Ishikawa (cell line): ENCODE data around the gene SGK1.

ENCODE experiments used
- EP300 ChIP-seq: IDR thresholded peaks from 2 replicates; pipeline ENCODE4 v1.6.1; 2012; ENCODE audit warnings: borderline replicate concordance
- MAX ChIP-seq: IDR thresholded peaks from 2 replicates; pipeline ENCODE4 v1.6.1; 2012
- TAF1 ChIP-seq: IDR thresholded peaks from 2 replicates; pipeline ENCODE4 v1.6.1; 2012; ENCODE audit warnings: low read depth, mild to moderate bottlenecking
- YY1 ChIP-seq: IDR thresholded peaks from 2 replicates; pipeline ENCODE4 v1.6.1; 2012; ENCODE audit warnings: low read depth

DNA sequence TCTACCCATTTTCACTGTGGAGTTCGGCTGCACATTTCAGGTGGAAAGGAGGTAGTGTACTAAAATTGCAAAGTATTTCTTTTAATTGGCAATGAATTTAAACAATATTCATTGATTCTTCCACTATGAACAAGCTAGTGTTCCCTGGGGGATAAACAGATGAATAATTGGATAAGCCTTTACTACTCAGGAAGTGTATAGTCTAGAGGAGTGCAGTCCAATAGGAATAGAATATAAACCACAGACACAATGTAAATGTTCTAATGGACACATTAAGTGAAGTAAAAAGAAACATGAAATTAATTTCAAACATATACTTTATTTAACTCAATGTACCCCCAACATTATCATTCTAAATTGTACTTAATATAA lies 28.7 kb downstream of the SGK1 start:
- TF ChIP-seq TAF1, result no peak
- no peak for TF ChIP-seq MAX
- TF ChIP-seq YY1, result no peak
- TF ChIP-seq EP300, result no peak
